A549 (cell line): Measurements from ENCODE around the gene TSPAN14. TPM values are rescaled to one million over a fixed set of nuclear protein-coding genes. Genes with fewer than 3 reads are reported as not detected.

Experiments
- ATAC-seq, 2 experiments: fragments of 200-7000 bp in 1 of 2; fragments of >200 bp in 1 of 2; cut with Nextera tagmentation in 1 of 2; cut with Tn5 transposase in 1 of 2; 3 replicates each; pipeline versions ENCODE4 v1.8.0 to v1.9.1; 2018 to 2020; ENCODE audit warnings: mild to moderate bottlenecking in 1 of 2, moderate library complexity in 1 of 2
- CTCF ChIA-PET: fragments of 300-600 bp; sonication (Branson Sonifier 250); formaldehyde crosslinking; extraction: SDS; loops from one replicate; lab custom pipeline; 2021; ENCODE audit warnings: antibody characterized with exemption, inconsistent platforms; lab: Yijun Ruan, JAX
- POLR2A ChIA-PET: fragments of 350-600 bp; formaldehyde crosslinking; extraction: SDS; loops from one replicate; lab custom pipeline; 2021; ENCODE audit warnings: antibody characterized with exemption, inconsistent platforms; lab: Yijun Ruan, JAX
- DNase-seq, 2 experiments: peaks; one replicate each; pipeline versions ENCODE4 v3.0.0 to v3.0.0-alpha.2; 2011 to 2016; ENCODE audit warnings: low read depth in 1 of 2, low spot score in 1 of 2
- FAIRE-seq: peaks from 2 replicates; lab custom pipeline; 2011; peaks lifted over from hg19 to GRCh38; lab: Jason Lieb, UNC
- H3K27ac ChIP-seq, 2 experiments: fragments of >200 bp; sonication (Bioruptor Twin); formaldehyde crosslinking; 3 replicates each; pipeline ENCODE4 v1.5.1; 2016 to 2017
- H3K4me1 ChIP-seq: fragments of >200 bp; sonication (Bioruptor Twin); formaldehyde crosslinking; 3 replicates; pipeline ENCODE4 v1.6.1; 2016
- H3K4me2 ChIP-seq: fragments of >200 bp; sonication (Bioruptor Twin); formaldehyde crosslinking; 3 replicates; pipeline ENCODE4 v1.6.1; 2016
- H3K4me3 ChIP-seq: fragments of >200 bp; sonication (Bioruptor Twin); formaldehyde crosslinking; 3 replicates; pipeline ENCODE4 v1.5.1; 2016
- H3K9me3 ChIP-seq: fragments of >200 bp; sonication (Bioruptor Twin); formaldehyde crosslinking; 3 replicates; pipeline ENCODE4 v1.6.1; 2016
- BCL3 ChIP-seq: fragments of >200 bp; sonication (Bioruptor Twin); formaldehyde crosslinking; IDR thresholded peaks from 3 replicates; pipeline ENCODE4 v1.6.1; 2016
- CHD2 ChIP-seq: fragments of 150-350 bp; IDR thresholded peaks from 2 replicates; pipeline ENCODE4 v1.6.1; 2014; ENCODE audit warnings: low read length; ENCODE audit not compliant: partially characterized antibody
- E2F6 ChIP-seq: IDR thresholded peaks from 2 replicates; pipeline ENCODE4 v1.6.1; 2012; ENCODE audit warnings: low read depth, borderline replicate concordance
- EHMT2 ChIP-seq: fragments of 200-600 bp; sonication (generic); IDR thresholded peaks from 2 replicates; pipeline ENCODE4 v1.6.1; 2016; ENCODE audit warnings: antibody characterized with exemption, low read depth, mild to moderate bottlenecking, moderate library complexity
- FOSB ChIP-seq: fragments of 250-450 bp; sonication (Bioruptor Pico); IDR thresholded peaks from 2 replicates; pipeline ENCODE4 v1.5.0; 2020; ENCODE audit warnings: mild to moderate bottlenecking, moderate library complexity
- FOSL2 ChIP-seq, 2 experiments: fragments of 450-650 bp in 1 of 2; fragments of >200 bp in 1 of 2; sonication (Bioruptor Twin) in 1 of 2; formaldehyde crosslinking; IDR thresholded peaks; 2 replicates each; pipeline versions ENCODE4 v1.5.0 to v1.6.1; 2016 to 2020; ENCODE audit warnings: mild to moderate bottlenecking in 1 of 2, moderate library complexity in 1 of 2
- GATA3 ChIP-seq: IDR thresholded peaks from 2 replicates; pipeline ENCODE4 v1.6.1; 2012; ENCODE audit warnings: borderline replicate concordance
- HMGXB4 ChIP-seq: fragments of 250-450 bp; sonication (Bioruptor Pico); IDR thresholded peaks from 2 replicates; pipeline ENCODE4 v1.5.0; 2021; ENCODE audit warnings: mild to moderate bottlenecking, moderate library complexity, borderline replicate concordance
- HOXA7 ChIP-seq: fragments of 250-450 bp; sonication (Bioruptor Pico); IDR thresholded peaks from 2 replicates; pipeline ENCODE4 v1.5.0; 2020; ENCODE audit warnings: mild to moderate bottlenecking, moderate library complexity
- HOXB13 ChIP-seq: fragments of 250-450 bp; sonication (Bioruptor Pico); IDR thresholded peaks from 2 replicates; pipeline ENCODE4 v1.5.0; 2020; ENCODE audit warnings: low read depth, mild to moderate bottlenecking, moderate library complexity
- JUN ChIP-seq, 2 experiments: fragments of >200 bp; sonication (Bioruptor Twin); formaldehyde crosslinking; IDR thresholded peaks; 2 replicates in 1 of 2; 3 replicates in 1 of 2; pipeline ENCODE4 v1.6.1; 2016 to 2017
- MAZ ChIP-seq: fragments of 150-350 bp; IDR thresholded peaks from 2 replicates; pipeline ENCODE4 v1.6.1; 2014; ENCODE audit warnings: antibody characterized with exemption, low read depth, low read length, borderline replicate concordance
- PHF8 ChIP-seq: fragments of 200-600 bp; sonication (generic); IDR thresholded peaks from 2 replicates; pipeline ENCODE4 v1.6.1; 2016; ENCODE audit warnings: low read depth, mild to moderate bottlenecking, antibody characterized with exemption, moderate library complexity, borderline replicate concordance
- POLR2A ChIP-seq: IDR thresholded peaks from 2 replicates; pipeline ENCODE4 v1.6.1; 2012; ENCODE audit warnings: mild to moderate bottlenecking, low read length
- SMC3 ChIP-seq: fragments of >200 bp; sonication (Bioruptor Twin); formaldehyde crosslinking; IDR thresholded peaks from 3 replicates; pipeline ENCODE4 v1.6.1; 2018; ENCODE audit warnings: inconsistent platforms
- USF2 ChIP-seq: fragments of 450-650 bp; IDR thresholded peaks from 2 replicates; pipeline ENCODE4 v1.6.1; 2014; ENCODE audit warnings: antibody characterized with exemption
- ZC3H11A ChIP-seq: fragments of 450-650 bp; IDR thresholded peaks from 2 replicates; pipeline ENCODE4 v1.6.1; 2014; ENCODE audit warnings: antibody characterized with exemption, mild to moderate bottlenecking
- ZSCAN20 ChIP-seq: fragments of 250-450 bp; sonication (Bioruptor Pico); IDR thresholded peaks from 2 replicates; pipeline ENCODE4 v1.8.0; 2022; ENCODE audit warnings: mild to moderate bottlenecking, moderate library complexity
- WGBS: methylation state at CpG from one replicate; pipeline ENCODE4 v1.1.6; 2017; ENCODE audit errors: missing lambda C conversion rate; 5-methylcytosine and 5-hydroxymethylcytosine counted together
- polyA plus RNA-seq, 4 experiments: library from polyadenylated mRNA; depleted of rRNA in 3 of 4; stranded (reverse); fragments of >200 nt; fragmentation: RNase III in 1 of 4; extraction: RNeasy Plus Mini Kit Qiagen cat#74134 plus additional on column Dnase treatment in 1 of 4; gene quantifications; 2 replicates in 3 of 4; 3 replicates in 1 of 4; pipeline ENCODE4 v1.2.3, GENCODE V29; 2011 to 2017
- TF ChIP-seq, protein P1 (sequence below): IDR thresholded peaks from 2 replicates; pipeline ENCODE4 v1.6.1; 2012

Gene TSPAN14
- polyA plus RNA-seq, 2 of the 4 experiments (the other 2 are of a cell fraction), result 87.0 to 124 TPM

DNA sequence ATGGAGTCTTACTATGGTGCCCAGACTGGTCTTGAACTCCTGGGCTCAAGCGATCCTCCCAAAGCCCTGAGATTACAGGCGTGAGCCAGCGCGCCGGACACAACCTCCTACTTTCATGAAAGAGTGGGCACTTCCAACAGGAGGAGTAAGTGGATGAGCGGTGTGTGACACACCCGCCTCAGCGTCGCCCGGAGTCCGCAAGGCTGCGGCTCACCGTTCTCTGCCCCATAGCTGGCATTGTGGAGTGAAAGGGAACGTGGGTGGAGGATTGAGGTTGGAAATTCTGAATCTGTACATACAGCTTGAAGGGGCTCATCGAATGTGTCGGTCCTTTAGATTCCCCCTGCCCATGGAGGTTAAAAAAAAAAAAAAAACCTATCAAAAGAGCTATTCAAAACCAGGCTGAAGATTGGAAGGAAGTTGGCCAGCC, 46.3 kb upstream of the TSPAN14 start:
- WGBS, result 2% methylated on average over 12 of the region's 16 CpGs
- peak; percentile 69 to 74 for DNase-seq
- Histone ChIP-seq H3K27ac (peak overlapping the region; percentile 83 to 90), H3K4me3 (peak overlapping the region; percentile 73), H3K9me3 (no peaks in the 10 kb centered on the region), H3K4me1 (peaks cover 21% of the 10 kb centered on the region; the same call in 2 of the 3 replicates), H3K4me2 (peak overlapping the region; percentile 76)
- CTCF ChIA-PET, result interaction anchor here (0.6 to 3.9 kb wide), 17 partner anchors 10 to 516 kb away, joined by 3 to 30 read pairs (median 4); no protein-coding TSS in a partner anchor
- POLR2A ChIA-PET, result interaction anchor here (0.6 to 1.9 kb wide), 17 partner anchors 11 to 136 kb away, joined by 3 to 9 read pairs (median 3); partner anchors contain the start of gene TSPAN14
- no peak for FAIRE-seq
- peak; percentile 86 to 90 for ATAC-seq
- TF ChIP-seq BCL3 (0 out of 3 replicates have a peak, but pooled peaks have one; percentile 6), ZC3H11A (no peak), SMC3 (peak; percentile 17; the same call in 1 of the 3 replicates), HOXA7 (no peak), MAZ (no peak), E2F6 (peak; percentile 24; the same call in 1 of the 2 replicates), CHD2 (no peak)

DNA sequence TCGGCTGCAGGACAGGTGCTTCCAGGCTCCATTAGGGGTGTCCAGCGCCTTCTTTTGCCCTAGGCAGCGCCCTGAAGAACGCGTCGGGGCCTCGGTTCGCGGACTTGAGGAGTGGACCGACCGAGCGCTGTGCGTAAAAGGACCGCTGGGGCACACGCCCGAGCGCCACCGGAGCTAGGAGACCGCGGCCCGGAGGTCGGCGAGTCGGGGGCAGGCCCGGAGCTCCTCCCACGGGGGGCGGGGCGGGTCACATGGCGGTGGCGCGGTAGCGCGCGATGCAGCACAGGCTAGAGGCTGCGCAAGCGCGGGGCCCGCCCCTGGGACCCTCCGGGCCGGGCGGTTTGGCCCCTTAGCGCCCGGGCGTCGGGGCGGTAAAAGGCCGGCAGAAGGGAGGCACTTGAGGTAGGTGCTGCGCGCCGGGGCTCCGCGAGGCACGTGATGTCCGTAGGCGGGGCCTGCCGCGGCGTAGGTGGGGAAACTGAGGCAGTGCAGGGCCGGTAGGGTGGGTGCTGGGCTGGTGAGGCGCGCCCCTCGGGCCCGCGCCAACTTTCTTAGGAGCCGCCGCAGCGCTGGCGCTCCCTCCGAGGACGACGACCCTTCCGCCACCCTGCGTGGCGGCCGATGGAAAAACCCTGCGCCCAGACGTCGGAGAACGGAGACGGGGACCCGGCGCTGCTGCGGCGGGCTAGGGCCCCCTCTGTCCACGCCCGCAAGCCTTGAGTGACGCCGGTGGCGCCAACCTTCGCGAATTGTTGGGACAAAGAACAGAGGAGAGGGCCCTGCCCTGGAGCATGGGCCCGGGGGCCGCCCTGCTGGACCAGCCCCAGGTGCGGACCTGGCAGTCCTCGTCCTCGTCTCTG, 45.6 kb upstream of the TSPAN14 start, which contains the start of gene PRXL2A:
PRXL2A (plus strand) TSS at position 310 of the 860 bp plus-strand sequence. CDS start 11,917 bp downstream, outside the sequence.
- 4% methylated on average over 48 of the region's 96 CpGs for WGBS
- Histone ChIP-seq H3K4me3 (peak within 1 kb of the TSS; percentile 73), H3K4me1 (peaks cover 27% of the 10 kb centered on the region; the same call in 2 of the 3 replicates), H3K27ac (peak within 1 kb of the TSS; percentile 83 to 90), H3K9me3 (no peaks in the 10 kb centered on the region)
- no peak for FAIRE-seq
- TF ChIP-seq USF2, result peak; percentile 85
- TF ChIP-seq CHD2, result no peak
- peak; percentile 41 for TF ChIP-seq E2F6
- no peak for TF ChIP-seq ZSCAN20
- TF ChIP-seq PHF8, result peak; percentile 84
- TF ChIP-seq HMGXB4, result no peak
- 0 out of 3 replicates have a peak, but pooled peaks have one; percentile 47 for TF ChIP-seq BCL3
- no peak for TF ChIP-seq FOSB (CRISPR knock-in tag)
- no peak for TF ChIP-seq HOXB13
- TF ChIP-seq JUN (IDR thresholded peaks at IDR 0.05), result peak in 1 of 2 experiments; percentile 62; a peak in 2 of 5 replicates
- TF ChIP-seq, protein P1, sequence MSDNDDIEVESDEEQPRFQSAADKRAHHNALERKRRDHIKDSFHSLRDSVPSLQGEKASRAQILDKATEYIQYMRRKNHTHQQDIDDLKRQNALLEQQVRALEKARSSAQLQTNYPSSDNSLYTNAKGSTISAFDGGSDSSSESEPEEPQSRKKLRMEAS, result peak; percentile 83
- TF ChIP-seq POLR2A, result peak; percentile 71
- TF ChIP-seq GATA3, result no peak
- no peak for TF ChIP-seq EHMT2
- TF ChIP-seq FOSL2 (IDR thresholded peaks at IDR 0.05), result no peak
- 0 out of 2 replicates have a peak, but pooled peaks have one; percentile 3 for TF ChIP-seq FOSL2 (CRISPR knock-in tag; IDR thresholded peaks at IDR 0.05)
- TF ChIP-seq, all 56 proteins: peak for 8
- ChIA-PET CTCF (interaction anchor here (0.6 to 3.9 kb wide), 18 partner anchors 10 to 516 kb away, joined by 3 to 30 read pairs (median 4); no protein-coding TSS in a partner anchor), POLR2A (interaction anchor here (0.6 to 1.9 kb wide), 18 partner anchors 10 to 136 kb away, joined by 3 to 9 read pairs (median 3); partner anchors contain the start of gene TSPAN14)
- DNase-seq (peak; percentile 78 to 92), ATAC-seq (peak; percentile 95 to 97)
- H3K4me2 ChIP-seq, result peak within 1 kb of the TSS; percentile 76
